Activated T-cell treated with anti-CD3 and anti-CD28 coated beads for 48 hours (primary cell): ENCODE results near the gene WDR26.
"Not testable (repeated sequence)": the region's sequence is repeated elsewhere in the genome, so short reads cannot be mapped to it uniquely, and the experiment has no call there.

Source experiments
- DNase-seq: peaks from one replicate; pipeline ENCODE4 v3.0.0-alpha.2; 2020; ENCODE audit warnings: low read depth

Gene WDR26

GRCh38 chr1:224434691-224435317, at the start of gene WDR26:
Gene WDR26 (minus strand): TSS chr1:224434797.
- DNase-seq, result peak; percentile 78

GRCh38 chr1:224483206-224483605, 48.6 kb upstream of the WDR26 start:
- not testable (repeated sequence) for DNase-seq

GRCh38 chr1:224482619-224483018, 48.0 kb upstream of the WDR26 start:
- no peak for DNase-seq

- DNase-seq, result no peak
Measured at GRCh38 chr1:224481601-224482000, 47.0 kb upstream of the WDR26 start.

- not testable (repeated sequence) for DNase-seq
Measured at GRCh38 chr1:224480888-224481459, 46.4 kb upstream of the WDR26 start.

GRCh38 chr1:224480200-224480599, 45.6 kb upstream of the WDR26 start:
- DNase-seq, result not testable (repeated sequence)

- DNase-seq, result no peak
Measured at GRCh38 chr1:224472806-224473205, 38.2 kb upstream of the WDR26 start.

GRCh38 chr1:224466154-224466553, 31.6 kb upstream of the WDR26 start:
- DNase-seq, result no peak

GRCh38 chr1:224459966-224460365, 25.4 kb upstream of the WDR26 start:
- DNase-seq, result no peak

GRCh38 chr1:224458996-224459395, 24.4 kb upstream of the WDR26 start:
- no peak for DNase-seq

GRCh38 chr1:224458296-224458695, 23.7 kb upstream of the WDR26 start:
- DNase-seq, result no peak

GRCh38 chr1:224457782-224458144, 23.2 kb upstream of the WDR26 start:
- DNase-seq, result no peak

- no peak for DNase-seq
Measured at GRCh38 chr1:224456637-224456953, 22.0 kb upstream of the WDR26 start.

- DNase-seq, result no peak
Measured at GRCh38 chr1:224454402-224455055, 19.9 kb upstream of the WDR26 start.

GRCh38 chr1:224450561-224451350, 16.2 kb upstream of the WDR26 start:
- DNase-seq, result no peak

- no peak for DNase-seq
Measured at GRCh38 chr1:224450159-224450558, 15.6 kb upstream of the WDR26 start.

- no peak for DNase-seq
Measured at GRCh38 chr1:224448453-224449017, 13.9 kb upstream of the WDR26 start.

- DNase-seq, result no peak
Measured at GRCh38 chr1:224447971-224448370, 13.4 kb upstream of the WDR26 start.

GRCh38 chr1:224447251-224447650, 12.7 kb upstream of the WDR26 start:
- DNase-seq, result no peak

GRCh38 chr1:224438989-224439388, 4.4 kb upstream of the WDR26 start:
- no peak for DNase-seq

- no peak for DNase-seq
Measured at GRCh38 chr1:224435999-224436398, 1.4 kb upstream of the WDR26 start.

GRCh38 chr1:224435318-224435763, 744 bp upstream of the WDR26 start:
- DNase-seq, result no peak
